ENCODE results near the gene C4orf50. TPM values are rescaled to one million over a fixed set of nuclear protein-coding genes. Genes with fewer than 3 reads are reported as not detected.
A peak's percentile ranks its signal among the peaks of the same experiment; 100 is the strongest.

C4orf50 gene
- total RNA-seq, 1 experiment from 2014 or later, result 0.07 TPM

DNA sequence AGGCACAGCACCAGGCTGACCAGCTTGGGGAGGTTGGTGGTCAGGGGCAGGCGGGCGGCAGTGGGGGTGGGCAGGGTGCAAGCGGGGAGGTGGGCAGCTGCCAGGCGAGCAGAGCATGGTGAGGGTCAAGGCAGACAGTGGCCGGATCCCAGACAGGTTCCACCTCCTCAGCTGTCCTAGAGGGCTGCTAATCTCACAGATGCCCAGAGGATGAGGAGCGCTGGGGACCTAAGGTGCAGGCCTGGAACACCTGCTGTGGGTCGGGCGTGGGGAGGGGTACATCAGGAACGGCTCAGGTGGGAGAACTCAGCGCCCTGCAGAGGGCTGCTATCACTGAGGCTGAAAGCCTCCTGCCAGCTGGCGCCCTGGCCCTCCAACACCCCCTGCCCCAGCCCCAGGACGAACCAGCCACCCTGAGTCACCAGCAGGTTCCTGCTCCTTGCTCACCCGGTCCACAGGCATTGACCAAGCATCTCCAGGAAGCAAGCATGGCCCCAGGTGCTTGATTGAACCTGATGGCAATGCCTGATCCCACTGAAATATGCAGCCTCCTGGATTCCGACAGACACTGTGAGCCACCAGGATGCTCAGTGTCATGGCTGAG lies 28.4 kb upstream of the C4orf50 start:
- no peak for DNase-seq (ENCODE audit: low read depth)
- in situ Hi-C loops (cut with HindIII; ENCODE audit: low pct_unique_long_range_greater_than_20kb, low sequenced_read_pairs), result no loop called here

DNA sequence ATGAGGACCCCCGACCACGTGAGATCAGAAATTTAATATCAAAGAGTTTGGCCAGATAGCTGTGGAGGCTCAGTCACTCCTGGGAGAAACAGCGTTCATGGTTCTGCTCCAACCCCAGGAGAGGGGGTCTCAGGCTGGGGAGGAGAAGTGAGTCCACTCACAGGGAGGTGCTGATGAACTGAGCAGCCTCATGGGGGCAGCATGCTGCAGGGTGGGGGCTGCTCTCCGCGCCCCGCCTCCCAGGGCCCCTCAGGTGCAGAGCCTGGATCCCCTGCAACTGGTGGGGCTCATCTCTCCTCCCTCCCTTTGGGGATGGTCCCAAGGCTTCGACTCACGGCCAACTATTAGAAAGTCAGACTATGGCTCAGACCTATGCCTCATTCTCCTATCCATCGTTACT lies 26.6 kb upstream of the C4orf50 start:
- in situ Hi-C loops (cut with HindIII; ENCODE audit: low pct_unique_long_range_greater_than_20kb, low sequenced_read_pairs), result no loop called here
- no peak for DNase-seq (ENCODE audit: low read depth)

DNA sequence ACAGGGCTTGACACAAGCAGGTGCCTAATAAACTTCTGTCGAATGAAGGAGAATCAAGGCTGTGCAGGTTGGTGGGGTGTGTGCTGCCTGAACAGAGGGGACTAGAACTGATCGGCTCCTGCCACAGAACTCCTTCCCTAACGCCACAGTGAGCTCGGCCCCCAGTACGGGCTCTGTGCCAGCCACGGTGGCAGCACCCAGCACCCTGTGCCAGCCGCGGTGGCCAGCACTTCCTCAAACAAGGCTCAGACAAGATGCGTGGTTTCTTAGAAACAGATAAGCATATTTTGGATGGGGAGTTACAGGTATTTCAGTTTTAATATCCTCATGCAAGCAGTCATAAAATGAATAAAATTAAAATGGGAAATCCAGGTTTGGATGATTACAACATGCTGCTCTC lies 26.0 kb upstream of the C4orf50 start:
- in situ Hi-C loops (cut with HindIII; ENCODE audit: low pct_unique_long_range_greater_than_20kb, low sequenced_read_pairs), result no loop called here
- DNase-seq (ENCODE audit: low read depth), result no peak

DNA sequence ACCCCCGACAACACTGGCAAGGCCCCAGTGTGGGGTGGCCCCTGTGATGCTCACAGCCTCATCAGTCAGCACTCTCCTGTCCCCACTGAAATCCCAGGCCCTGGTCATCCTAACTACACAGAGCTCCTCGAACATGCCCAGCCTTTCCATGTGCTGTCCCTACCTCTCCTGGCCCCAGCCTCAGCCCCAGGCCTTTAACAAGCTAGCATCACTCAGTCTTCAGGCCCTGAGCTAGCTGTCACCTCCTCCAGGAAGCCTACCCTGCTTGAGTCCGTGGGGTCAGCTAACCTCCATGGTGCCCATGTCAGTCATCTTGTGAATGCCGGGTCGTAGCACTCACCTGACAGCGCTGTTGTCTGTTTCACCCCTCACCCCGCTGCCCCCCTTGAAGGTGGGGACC lies 25.6 kb upstream of the C4orf50 start:
- in situ Hi-C loops (cut with HindIII; ENCODE audit: low pct_unique_long_range_greater_than_20kb, low sequenced_read_pairs), result no loop called here
- no peak for DNase-seq (ENCODE audit: low read depth)

DNA sequence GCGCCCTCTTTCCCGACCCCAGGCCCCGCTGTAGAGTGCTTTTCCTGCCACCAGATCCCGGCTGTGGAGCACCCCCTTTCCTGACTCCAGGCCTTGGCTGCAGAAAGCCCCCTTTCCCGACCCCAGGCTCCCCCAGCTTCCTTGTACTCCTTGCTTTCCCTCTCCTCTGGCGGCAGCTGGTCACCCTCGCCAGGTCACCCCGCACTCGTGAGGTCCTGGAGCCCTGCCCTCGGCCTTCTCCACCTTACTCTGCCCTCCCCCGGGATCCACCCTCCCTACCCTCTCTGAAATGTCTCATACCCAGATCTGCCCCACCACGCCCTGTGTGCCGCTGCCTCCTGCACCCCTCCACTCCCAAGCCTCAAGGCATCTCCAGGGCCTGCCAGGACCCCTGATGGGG lies 25.0 kb upstream of the C4orf50 start:
- in situ Hi-C loops (cut with HindIII; ENCODE audit: low pct_unique_long_range_greater_than_20kb, low sequenced_read_pairs), result no loop called here
- DNase-seq (ENCODE audit: low read depth), result no peak

DNA sequence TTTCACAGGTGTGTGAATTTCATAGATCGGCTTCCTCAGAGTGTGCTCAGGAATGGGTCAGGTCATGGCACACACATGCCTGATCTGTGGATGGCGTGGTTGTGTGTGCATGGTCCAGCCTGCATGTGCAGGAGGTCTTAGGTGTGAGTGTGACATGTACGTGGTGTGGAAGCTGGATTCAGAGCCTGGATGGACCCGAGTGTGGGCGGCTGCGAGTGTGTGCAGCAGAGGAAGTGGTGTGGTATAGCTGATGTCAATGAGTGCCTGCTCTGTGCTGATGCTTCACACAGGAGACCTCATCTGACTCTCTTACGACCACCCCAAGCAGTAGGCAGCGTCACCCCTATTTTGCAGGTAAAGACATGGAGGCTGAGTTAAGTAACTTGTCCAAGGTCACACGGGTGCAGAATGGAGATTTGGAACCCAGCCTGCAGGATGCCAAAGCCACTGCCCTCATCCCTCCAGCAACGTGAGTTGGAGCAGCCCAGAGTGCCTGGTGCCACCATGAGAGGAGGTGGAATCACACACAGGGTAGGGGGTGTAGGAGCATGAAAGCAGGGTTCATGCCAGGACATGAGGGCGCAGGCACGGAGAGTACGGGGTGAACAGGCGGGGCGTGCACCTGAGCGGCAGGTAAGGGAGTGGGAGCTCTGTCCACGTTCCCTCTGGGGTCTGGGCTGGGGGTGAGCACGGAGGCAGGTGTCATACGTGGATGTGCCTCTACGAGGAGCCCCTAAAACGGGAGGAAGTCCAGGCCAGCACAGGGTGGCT lies 24.2 kb upstream of the C4orf50 start:
- in situ Hi-C loops (cut with HindIII; ENCODE audit: low pct_unique_long_range_greater_than_20kb, low sequenced_read_pairs), result no loop called here
- no peak for DNase-seq (ENCODE audit: low read depth)

DNA sequence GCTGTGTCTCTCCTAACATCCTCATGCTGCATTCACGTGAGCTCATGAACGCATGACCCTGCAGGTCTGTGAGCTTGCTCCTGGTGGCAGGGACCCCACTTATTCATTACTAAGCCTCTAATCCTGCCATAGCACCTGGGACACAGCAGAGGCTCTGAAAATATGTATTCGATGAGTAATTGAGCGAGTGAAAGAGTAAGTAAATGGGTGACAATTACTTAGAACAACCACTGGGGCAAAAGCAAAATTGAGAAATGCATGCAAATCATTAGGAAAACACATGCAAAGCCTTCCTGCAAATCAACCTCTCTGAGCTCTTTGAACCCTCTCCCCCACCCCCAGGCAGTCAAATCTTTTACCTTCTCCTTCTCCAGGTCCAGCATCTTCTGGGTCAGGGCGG lies 23.6 kb upstream of the C4orf50 start:
- DNase-seq (ENCODE audit: low read depth), result no peak
- in situ Hi-C loops (cut with HindIII; ENCODE audit: low pct_unique_long_range_greater_than_20kb, low sequenced_read_pairs), result no loop called here

DNA sequence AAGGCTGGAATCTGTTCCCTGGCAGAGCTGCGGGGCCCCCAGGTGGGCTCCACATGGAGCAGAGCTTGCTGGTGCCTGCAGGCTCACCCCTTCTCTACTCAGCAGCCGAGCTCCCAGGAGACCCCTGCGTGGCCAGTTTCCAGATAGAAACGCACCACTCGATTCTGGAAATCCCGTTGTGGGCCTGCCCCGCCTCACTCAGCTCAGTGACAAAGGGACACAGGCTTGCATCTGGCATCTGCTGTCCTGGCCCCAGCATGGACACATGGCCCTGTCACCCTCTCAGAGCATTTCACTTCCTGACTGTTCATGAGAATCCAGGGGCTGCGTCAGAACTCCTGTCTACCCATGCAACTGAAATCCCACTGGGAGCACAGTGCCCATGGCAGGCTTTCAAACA lies 20.5 kb upstream of the C4orf50 start:
- in situ Hi-C loops (cut with HindIII; ENCODE audit: low pct_unique_long_range_greater_than_20kb, low sequenced_read_pairs), result no loop called here
- DNase-seq (ENCODE audit: low read depth), result no peak

DNA sequence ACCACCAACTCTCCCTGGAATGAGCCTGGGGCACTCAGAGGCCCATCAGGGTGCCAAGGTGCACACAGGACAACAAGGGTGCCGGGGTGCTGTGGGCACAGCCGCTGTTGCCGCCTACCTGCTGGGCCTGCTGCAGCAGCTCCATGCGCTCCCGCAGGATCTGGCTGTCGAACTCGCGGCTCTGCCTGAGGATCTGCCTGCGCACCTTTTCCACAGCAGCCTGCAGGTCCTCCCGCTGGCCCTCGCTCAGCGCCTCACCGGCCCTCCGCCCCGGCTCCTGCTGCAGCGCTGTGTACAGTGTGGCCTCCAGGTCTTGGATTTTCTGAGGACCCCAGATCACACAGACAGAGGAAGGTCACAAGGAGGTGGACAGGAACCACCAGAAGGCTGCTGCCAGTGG lies 17.6 kb upstream of the C4orf50 start:
- in situ Hi-C loops (cut with HindIII; ENCODE audit: low pct_unique_long_range_greater_than_20kb, low sequenced_read_pairs), result no loop called here
- DNase-seq (ENCODE audit: low read depth), result no peak

DNA sequence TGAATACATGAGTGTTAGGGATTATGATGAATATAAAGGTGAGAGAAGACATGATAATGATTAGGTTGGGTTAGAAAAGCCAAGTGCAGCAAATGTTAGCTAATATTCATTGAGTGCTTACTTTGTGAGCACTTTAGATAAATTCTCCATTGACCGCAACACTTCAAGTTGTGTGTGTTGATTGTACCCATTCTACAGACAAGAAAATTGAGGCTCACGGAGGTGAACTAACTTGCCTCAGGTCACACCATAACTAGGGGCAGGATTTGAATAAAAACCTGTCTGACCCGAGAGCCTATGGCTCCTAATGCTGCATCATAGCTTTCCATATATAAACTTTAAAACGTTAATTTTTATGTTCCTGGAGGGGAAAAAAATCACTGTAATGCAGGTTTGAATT lies 15.2 kb upstream of the C4orf50 start:
- in situ Hi-C loops (cut with HindIII; ENCODE audit: low pct_unique_long_range_greater_than_20kb, low sequenced_read_pairs), result no loop called here
- no peak for DNase-seq (ENCODE audit: low read depth)

DNA sequence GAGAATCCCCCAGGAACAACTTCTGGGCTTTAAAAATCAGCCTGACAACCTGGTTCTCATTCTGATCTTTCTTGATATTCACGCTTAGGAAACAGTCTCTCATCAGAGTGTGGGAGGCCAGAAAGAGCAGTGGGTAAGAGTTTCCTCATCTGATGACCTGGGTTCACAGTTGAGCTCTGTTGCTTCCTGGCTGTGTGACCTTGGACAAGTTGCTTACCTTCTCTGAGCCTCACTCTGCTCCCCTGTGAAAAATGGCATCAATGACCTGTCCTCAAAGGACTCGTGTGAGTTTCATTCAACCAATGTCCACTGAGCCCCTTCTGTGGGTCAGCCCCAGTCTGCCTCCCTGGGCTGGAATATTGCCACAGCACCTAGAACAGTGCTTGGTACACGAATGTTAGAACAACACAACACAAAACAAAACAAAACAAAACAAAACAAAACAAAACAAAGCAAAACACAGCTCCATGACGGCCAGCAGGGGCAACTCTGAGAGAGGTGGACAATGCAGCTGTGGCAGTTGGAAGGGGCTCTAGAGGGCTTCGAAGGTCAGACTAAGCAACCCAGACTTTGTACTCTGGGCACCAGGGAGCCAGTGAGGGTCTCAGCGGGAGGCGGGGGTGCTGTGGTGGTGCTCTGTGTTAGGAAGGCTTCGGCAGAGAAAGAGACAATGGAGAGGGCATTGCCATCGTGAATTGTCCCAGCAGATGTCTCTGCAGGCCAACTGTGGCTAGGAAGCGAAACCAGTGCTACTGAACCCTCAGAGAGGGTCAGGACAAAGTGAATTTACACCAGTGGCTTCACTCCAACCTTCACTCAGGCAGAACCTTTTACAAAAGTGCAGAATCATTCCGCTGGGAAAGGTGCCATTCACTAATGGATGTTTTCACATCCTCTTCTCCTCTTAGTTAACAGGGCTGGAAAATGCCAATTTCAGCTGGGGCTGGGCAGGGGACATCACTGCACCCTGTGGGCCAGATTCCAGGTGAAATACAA lies 14.3 kb upstream of the C4orf50 start:
- DNase-seq (ENCODE audit: low read depth), result peak; percentile 94
- in situ Hi-C loops (cut with HindIII; ENCODE audit: low pct_unique_long_range_greater_than_20kb, low sequenced_read_pairs), result no loop called here

DNA sequence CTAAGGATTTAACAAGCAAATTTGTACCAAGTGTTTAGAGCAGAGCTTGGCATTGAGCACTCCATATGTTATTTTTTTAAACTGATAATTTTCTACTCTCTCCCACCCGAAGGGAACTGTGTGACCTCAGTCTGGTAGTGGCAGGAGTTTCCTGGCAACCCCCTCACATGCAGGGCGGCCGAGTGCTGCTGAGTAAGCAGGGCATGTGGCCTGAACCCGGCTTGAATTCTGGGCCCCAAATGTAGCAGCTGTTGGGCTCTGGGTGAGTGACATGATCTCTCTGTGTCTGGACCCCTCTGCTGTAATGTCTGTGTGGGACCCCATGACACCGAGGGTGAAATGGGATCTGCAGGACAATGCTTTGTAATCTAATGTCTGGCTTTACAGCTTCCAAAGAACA lies 13.6 kb upstream of the C4orf50 start:
- in situ Hi-C loops (cut with HindIII; ENCODE audit: low pct_unique_long_range_greater_than_20kb, low sequenced_read_pairs), result no loop called here
- DNase-seq (ENCODE audit: low read depth), result no peak

DNA sequence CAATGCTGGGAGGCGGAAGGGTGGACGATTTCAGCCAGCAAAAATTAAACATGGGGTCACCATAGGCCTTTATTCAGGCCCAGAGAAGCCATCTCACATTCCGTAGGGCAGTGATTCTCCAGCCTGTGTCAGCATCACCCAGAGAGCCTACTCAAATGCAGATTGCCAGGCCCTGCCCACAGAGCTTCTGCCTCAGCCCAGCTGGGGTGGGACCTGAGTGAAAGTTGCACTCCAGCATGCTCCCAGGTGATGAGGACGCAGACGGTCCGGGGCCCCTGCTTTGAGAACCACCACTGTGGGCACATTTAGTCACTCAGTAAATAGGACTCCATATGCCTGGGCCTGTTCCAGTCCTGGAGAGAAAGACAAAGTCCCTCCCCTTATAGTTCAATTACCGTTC lies 12.4 kb upstream of the C4orf50 start:
- DNase-seq (ENCODE audit: low read depth), result no peak
- in situ Hi-C loops (cut with HindIII; ENCODE audit: low pct_unique_long_range_greater_than_20kb, low sequenced_read_pairs), result no loop called here

DNA sequence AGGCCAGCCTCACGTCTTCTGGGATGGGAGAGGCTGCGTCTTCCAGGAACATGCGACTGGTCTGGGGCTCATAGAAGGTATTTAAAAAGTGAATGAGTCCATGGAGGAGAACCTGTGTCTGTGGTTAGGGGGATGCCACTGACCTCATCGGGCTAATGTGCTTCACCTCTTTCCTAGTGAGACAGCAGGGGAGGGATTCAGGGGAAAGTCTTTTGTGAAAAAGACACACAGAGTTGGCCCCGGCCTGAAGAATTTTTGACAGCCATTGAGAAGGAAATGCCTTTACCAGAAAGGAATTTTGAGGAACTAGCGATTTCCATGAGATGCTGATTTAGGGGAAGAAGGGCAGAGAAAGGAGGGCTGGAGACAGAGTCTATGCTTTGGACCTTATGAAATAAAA lies 11.0 kb upstream of the C4orf50 start:
- no peak for DNase-seq (ENCODE audit: low read depth)
- in situ Hi-C loops (cut with HindIII; ENCODE audit: low pct_unique_long_range_greater_than_20kb, low sequenced_read_pairs), result no loop called here

DNA sequence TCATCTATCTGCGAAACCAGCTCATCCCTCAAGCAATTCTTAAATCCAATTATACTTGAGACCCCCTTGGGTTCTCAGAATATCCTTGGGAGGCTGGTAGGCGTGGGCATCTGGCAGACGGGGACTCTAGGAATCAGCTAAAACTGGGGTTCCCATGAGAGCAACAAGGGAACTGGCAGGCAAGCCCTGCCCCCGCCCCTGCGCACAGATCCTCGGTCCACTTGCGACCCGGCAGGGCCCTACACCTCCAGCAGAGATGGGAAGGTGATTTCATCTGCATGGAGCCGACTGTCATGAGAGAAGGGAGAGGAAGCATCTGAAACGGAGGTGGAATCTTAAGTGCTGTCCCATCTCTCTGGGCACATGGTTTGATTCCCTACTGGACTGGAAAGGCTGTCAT lies 9.9 kb upstream of the C4orf50 start:
- DNase-seq (ENCODE audit: low read depth), result no peak
- in situ Hi-C loops (cut with HindIII; ENCODE audit: low pct_unique_long_range_greater_than_20kb, low sequenced_read_pairs), result no loop called here

DNA sequence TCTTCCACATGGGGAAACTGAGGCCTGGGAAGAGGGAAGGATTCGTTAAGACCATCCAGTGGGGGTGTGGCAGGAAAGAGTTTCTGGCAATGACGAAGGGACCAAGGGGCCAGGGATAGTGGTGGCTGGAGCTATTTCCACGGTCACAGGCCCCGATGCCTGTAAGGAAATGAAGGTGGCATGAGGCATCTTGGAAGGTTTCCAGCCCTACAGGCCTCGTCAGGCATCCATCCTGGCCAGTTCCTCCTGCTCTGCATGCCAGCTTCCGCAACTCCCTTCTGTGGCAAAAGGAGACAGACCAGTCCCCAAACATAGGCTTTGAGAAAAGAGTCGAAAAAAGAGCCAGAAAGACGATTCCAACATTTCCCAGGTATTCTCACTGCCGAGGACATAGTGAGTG lies 9.2 kb upstream of the C4orf50 start:
- no peak for DNase-seq (ENCODE audit: low read depth)
- in situ Hi-C loops (cut with HindIII; ENCODE audit: low pct_unique_long_range_greater_than_20kb, low sequenced_read_pairs), result no loop called here

DNA sequence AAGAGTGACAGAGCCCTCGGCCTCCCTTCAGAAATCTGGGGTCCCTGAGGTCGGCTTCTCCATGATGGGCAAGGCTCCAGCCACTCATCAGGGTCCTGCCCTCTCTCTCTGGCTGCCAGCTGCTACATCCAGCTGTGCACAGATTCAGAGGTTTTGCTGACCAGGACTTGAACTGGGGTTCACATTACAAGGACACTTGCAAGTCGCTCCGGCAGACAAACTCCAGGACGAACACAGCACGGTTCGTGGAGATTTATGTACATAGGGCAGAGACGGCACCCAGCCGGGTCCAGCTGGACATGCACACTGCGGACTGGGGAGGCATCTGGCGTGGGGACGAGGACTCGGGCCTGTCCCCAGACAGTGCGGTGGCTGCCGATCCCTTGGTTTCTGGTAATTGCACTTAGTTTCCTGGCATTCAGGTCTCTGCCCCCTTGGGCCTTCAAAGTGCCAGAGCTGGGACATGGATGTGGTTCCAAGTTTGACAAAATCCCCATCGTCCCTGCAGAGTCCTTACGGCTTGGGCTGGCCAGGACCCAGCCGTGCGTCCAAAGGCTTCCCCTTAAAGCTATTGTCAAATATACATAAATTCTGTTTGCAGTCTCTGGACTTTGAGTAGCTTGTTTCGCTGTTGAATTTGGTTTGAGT lies 6.2 kb upstream of the C4orf50 start:
- DNase-seq (ENCODE audit: low read depth), result no peak
- in situ Hi-C loops (cut with HindIII; ENCODE audit: low pct_unique_long_range_greater_than_20kb, low sequenced_read_pairs), result no loop called here

DNA sequence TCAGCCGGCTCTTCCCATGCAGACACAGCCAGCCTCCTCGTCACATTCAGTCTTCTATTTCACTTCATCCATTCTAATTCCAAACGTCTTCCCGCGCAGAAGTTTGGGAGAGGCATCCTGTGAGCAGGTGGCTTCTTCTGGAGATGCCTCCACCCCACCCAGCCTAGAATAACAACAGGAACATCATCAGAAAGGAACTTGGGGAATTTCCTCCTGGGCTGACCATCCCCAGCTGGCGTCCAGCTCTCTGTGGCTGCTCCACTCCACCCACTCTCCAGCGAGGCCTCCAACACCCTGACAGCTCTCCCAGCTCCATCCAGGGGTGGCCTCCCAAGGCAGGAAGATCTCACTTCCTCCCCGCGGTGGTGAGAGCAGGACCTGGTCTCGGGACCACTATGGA lies 5.5 kb upstream of the C4orf50 start:
- DNase-seq (ENCODE audit: low read depth), result no peak
- in situ Hi-C loops (cut with HindIII; ENCODE audit: low pct_unique_long_range_greater_than_20kb, low sequenced_read_pairs), result no loop called here

Data from Caki2 (cell line).